Stimulated activated CD8-positive, alpha-beta memory T cell treated with anti-CD3 and anti-CD28 coated beads, Interleukin-12 subunit alpha, Interleukin-12 subunit beta, amount 100 ng/mL, for 4 hours (primary cell): ENCODE data around the gene ZNF195.
"Not testable (repeated sequence)": the region's sequence is repeated elsewhere in the genome, so short reads cannot be mapped to it uniquely, and the experiment has no call there.

Experiments used
- DNase-seq: peaks from one replicate; pipeline ENCODE4 v3.0.0-alpha.2; 2020; ENCODE audit warnings: low read depth

The ZNF195 gene

DNA sequence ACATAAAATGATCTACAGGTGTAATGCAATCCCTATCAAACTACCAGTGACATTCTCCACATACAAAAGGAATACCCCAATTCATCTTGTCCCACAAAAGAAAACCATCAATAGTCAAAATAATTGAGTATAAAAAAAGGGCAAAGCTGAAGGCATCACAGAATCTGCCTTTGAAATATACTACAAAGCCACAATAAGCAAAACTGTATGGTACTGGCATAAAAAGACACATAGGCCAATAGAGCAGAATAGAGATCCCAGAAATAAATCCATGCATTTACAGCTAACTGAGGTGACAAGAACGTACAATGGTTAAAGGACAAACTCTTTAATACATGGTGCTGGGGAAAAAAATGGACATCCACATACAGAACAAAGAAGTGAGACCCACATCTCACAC lies 31.8 kb downstream of the ZNF195 start:
- no peak for DNase-seq

DNA sequence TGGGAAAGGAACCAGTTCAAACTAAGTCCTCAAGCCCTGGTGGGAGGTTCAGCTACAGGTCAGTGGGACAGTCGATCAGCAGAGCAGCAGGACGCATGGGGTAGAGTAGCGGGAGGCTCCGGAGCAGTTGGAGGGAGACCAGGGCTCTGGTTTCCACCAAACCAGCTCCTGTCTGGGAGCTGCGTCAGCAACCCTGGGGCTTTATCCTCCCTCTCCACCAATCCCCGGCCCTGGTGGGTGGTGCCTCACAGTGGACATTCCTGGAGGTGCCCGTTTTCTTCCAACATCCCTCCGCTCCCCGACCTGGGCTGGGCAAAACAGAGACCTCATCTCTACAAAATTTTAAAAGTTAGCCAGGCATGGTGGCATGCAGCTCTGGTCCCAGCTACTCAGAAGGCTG lies 32.4 kb downstream of the ZNF195 start:
- DNase-seq, result no peak

DNA sequence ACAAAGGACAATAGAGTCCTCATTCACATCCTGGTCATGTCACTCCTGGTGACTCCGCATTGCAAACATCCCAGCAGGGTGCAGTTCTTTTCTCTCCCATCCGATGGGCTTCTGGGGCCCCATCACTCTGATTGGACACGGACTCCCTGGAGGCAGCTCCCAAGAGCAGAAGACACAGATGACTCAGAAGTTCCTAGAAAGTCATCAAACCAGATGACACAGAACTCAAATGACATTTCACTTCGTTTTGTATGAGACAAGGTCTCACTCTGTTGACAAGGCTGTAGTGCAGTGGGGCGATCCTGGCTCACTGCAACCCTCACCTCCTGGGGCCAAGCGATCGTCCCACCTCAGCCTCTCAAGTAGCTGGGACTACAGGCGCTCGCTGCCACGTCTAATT lies 33.2 kb downstream of the ZNF195 start:
- no peak for DNase-seq

GRCh38 chr11:3344327-3345174 lies 34.4 kb downstream of the ZNF195 start:
- DNase-seq, result no peak

DNA sequence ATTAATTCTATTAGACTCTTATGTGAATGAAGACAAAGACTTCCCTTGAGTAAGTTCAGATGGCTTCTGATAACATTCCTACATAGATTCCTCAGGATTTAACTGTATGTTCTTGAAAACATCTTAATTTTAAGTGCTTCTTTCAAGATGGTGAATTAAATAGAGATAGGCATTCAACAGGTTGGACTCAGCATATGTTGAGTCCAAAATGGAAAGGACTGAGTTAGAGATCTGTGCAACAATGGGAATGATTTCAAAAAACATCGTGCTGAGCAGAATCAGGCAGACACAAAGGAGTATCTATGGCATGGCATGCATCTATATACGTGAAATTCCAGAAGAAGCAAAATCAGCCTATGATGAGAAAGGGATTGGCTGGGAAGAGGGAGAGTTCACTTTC lies 36.2 kb downstream of the ZNF195 start:
- DNase-seq, result no peak

- DNase-seq, result peak; percentile 11
Measured at GRCh38 chr11:3341298-3341697, 37.6 kb downstream of the ZNF195 start.

GRCh38 chr11:3340025-3340424 lies 38.9 kb downstream of the ZNF195 start:
- DNase-seq, result no peak

- DNase-seq, result no peak
Measured at GRCh38 chr11:3339340-3339624, 39.7 kb downstream of the ZNF195 start.

DNA sequence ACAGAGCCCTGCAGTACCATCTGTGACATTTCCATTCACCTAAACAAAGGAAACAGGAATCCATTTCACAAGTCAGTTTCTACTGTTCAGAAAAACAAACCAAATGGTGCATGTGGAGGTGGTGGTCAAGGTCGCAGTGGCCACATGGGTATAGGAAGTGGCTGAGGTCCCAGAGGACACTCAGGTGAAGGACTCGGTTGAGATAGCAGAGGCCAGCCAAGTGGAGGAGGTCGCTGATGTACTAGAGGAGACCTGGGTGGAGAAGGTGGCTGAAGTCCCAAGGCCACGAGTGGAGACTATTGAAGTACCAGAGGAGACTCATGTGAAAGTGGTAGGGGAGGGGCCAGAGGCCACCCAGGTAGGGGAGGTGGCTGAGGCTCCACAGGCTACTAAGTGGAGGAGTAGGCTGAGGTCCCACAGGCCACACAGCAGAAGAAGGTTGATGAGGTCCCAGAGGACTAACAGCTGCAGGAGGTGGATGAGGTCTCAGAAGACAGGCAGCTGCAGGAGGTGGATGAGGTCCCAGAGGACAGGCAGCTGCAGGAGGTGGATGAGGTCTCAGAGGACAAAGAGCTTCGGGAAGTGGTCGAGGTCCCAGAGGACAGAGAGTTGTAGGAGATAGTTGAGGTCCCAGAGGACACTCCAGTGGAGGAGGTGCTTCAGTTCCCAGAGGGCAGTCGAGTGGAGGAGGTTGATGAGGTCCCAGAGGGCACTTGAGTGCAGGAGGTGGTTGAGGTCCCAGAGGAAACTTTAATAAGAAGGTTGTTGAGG lies 40.2 kb downstream of the ZNF195 start:
- DNase-seq, result no peak

DNA sequence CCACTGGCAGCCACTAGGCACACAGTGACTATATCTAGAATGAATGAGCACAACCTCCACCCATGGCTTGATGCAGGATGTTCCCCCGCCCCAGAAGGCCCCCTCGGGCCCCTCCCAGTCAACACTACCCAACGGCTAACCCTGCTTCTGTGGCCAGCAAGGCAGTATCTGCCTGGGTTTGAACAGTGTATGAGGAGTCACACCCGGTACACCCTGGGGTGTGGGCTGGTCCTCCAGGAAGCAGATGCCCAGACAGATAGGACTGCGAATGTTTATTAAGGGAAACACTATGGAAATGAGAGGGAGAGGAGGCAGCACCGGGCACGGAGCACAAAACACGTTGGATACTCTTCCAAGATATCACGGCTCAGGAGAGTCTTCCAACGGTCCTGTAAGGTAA lies 42.5 kb downstream of the ZNF195 start:
- not testable (repeated sequence) for DNase-seq

GRCh38 chr11:3333157-3333556 lies 45.8 kb downstream of the ZNF195 start:
- not testable (repeated sequence) for DNase-seq

DNA sequence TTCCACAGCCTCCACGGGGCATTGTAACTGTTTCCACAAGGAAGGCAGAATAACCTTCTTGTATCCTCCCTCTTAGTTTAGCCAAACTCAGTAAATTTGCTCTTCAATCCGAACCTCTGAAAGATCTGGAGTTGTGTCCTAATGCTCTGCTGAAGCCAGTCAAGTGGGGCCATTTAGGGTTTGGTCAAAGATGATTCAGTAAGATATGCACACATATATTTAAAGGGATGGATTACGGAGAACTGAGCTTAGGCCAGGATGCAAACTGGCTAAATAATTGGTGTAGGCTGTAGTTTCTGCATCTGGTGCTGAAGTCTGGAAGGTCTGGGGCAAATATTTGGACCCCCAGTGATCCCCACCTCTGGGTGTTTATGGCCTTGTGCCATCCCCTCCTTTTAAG lies 47.9 kb downstream of the ZNF195 start:
- not testable (repeated sequence) for DNase-seq

- not testable (repeated sequence) for DNase-seq
Measured at GRCh38 chr11:3330064-3330463, 48.9 kb downstream of the ZNF195 start.

DNA sequence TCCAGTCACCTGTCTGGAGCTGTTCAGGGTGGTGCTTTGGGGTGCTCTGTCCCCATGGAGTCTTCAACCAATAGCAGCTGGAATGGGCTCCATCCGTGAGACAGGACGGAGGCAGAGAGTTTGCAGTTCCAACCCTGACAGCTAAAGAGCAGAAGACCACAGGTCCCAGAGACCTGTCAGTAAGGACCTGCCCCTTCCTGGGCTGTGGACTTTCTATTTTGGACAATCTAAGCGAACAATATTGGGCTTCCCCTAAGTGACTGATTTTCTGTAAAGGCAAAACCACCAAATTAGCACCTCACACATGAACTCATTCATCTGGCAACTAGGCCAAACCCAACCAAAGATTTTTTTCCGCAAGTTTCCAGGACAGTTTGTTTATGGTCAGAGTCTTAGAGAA lies 50.4 kb downstream of the ZNF195 start:
- not testable (repeated sequence) for DNase-seq

- not testable (repeated sequence) for DNase-seq
Measured at GRCh38 chr11:3326450-3326849, 52.5 kb downstream of the ZNF195 start.

- not testable (repeated sequence) for DNase-seq
Measured at GRCh38 chr11:3324724-3325123, 54.2 kb downstream of the ZNF195 start.
